ENCODE data around the gene IFT57. TPM values are rescaled to one million over a fixed set of nuclear protein-coding genes. Genes with fewer than 3 reads are reported as not detected.
A peak's percentile ranks its signal among the peaks of the same experiment; 100 is the strongest.

IFT57 gene
- total and polyA plus RNA-seq, 9 of the 15 experiments (the other 6 are each of a cell fraction or from before 2014, with no cell fraction given): 1.5 to 20.1 (median 9.9) TPM

DNA sequence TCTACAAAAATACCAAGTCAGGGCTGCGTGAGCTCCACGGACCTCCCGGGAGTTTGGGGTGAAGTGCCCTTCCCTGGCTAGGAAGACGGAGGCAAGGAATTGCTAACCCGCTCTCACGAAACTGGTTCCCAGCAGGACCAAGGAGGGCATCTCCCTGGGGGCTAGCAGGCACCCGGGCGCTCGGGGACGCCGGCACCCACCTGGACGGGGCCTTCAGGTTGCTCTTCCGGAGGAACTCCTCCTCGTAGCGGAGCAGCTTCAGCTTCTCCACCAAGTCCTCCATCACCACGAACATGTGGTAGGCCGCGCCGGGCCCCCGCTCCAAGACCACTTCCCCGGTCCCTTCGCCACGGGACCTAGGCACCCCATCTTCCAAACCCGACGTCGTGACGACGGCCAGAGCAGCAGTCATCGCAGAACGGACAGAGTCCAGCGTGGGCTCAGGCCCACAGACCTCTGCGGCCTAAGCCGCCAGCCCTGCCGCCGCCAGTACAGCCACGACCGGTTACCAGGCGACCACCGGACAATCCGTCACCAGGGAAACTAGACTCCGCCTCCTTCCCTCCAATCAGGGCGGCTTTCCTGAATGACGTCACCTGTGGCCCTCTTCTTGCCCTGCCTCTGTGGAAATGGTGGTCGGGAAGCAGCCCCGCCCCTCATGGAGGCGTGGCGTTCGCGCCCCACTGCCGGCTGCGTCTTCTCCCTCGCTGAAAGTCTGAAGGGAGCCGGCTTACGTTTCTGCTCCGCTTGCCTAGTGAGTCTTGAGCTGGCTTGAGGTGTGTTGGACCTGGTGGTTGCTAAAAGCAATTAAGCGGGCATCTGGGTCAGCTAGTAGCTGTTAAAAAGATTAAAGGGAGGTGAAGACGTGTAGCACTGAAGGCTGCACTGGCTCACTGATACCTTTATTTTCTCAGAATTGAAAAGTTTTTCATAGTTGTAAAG, at the start of gene IFT57 (continued):
- TF ChIP-seq FOXO4 (CRISPR knock-in tag; IDR thresholded peaks at IDR 0.05) (0 out of 2 replicates have a peak, but pooled peaks have one; percentile 35), NCOA6 (IDR thresholded peaks at IDR 0.05) (0 out of 2 replicates have a peak, but pooled peaks have one; percentile 20), ETS1 (conservative IDR thresholded peaks at IDR 0.05; ENCODE audit: control insufficient read depth, low read depth, low read length) (no peak), HDAC3 (IDR thresholded peaks at IDR 0.05; ENCODE audit: borderline replicate concordance, partially characterized antibody) (no peak), SFPQ (IDR thresholded peaks at IDR 0.05; ENCODE audit: low read depth, low read length) (no peak), POLR2B (IDR thresholded peaks at IDR 0.05; ENCODE audit: low read depth, partially characterized antibody) (peak; percentile 41), PRMT5 (CRISPR knock-in tag; IDR thresholded peaks at IDR 0.05) (no peak), HNRNPLL (IDR thresholded peaks at IDR 0.05; ENCODE audit: low read depth, low read length, poor library complexity, severe bottlenecking) (peak; percentile 47), POLR3G (IDR thresholded peaks at IDR 0.05; ENCODE audit: extremely low read depth, insufficient read length, insufficient replicate concordance) (no peak), RBFOX2 (IDR thresholded peaks at IDR 0.05; ENCODE audit: low read depth, low read length) (peak; percentile 72), TFAM (CRISPR knock-in tag; conservative IDR thresholded peaks at IDR 0.05) (no peak), MCM7 (IDR thresholded peaks at IDR 0.05) (no peak)
- TF ChIP-seq, protein P1, sequence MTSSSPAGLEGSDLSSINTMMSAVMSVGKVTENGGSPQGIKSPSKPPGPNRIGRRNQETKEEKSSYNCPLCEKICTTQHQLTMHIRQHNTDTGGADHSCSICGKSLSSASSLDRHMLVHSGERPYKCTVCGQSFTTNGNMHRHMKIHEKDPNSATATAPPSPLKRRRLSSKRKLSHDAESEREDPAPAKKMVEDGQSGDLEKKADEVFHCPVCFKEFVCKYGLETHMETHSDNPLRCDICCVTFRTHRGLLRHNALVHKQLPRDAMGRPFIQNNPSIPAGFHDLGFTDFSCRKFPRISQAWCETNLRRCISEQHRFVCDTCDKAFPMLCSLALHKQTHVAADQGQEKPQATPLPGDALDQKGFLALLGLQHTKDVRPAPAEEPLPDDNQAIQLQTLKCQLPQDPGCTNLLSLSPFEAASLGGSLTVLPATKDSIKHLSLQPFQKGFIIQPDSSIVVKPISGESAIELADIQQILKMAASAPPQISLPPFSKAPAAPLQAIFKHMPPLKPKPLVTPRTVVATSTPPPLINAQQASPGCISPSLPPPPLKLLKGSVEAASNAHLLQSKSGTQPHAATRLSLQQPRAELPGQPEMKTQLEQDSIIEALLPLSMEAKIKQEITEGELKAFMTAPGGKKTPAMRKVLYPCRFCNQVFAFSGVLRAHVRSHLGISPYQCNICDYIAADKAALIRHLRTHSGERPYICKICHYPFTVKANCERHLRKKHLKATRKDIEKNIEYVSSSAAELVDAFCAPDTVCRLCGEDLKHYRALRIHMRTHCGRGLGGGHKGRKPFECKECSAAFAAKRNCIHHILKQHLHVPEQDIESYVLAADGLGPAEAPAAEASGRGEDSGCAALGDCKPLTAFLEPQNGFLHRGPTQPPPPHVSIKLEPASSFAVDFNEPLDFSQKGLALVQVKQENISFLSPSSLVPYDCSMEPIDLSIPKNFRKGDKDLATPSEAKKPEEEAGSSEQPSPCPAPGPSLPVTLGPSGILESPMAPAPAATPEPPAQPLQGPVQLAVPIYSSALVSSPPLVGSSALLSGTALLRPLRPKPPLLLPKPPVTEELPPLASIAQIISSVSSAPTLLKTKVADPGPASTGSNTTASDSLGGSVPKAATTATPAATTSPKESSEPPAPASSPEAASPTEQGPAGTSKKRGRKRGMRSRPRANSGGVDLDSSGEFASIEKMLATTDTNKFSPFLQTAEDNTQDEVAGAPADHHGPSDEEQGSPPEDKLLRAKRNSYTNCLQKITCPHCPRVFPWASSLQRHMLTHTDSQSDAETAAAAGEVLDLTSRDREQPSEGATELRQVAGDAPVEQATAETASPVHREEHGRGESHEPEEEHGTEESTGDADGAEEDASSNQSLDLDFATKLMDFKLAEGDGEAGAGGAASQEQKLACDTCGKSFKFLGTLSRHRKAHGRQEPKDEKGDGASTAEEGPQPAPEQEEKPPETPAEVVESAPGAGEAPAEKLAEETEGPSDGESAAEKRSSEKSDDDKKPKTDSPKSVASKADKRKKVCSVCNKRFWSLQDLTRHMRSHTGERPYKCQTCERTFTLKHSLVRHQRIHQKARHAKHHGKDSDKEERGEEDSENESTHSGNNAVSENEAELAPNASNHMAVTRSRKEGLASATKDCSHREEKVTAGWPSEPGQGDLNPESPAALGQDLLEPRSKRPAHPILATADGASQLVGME (CRISPR knock-in tag; IDR thresholded peaks at IDR 0.05): peak; percentile 48; the same call in 1 of the 2 replicates
